NCI-H1105 treated with DMSO at 0.1 percent for 48 hours (cell line): ENCODE data around the gene P2RY6.

ENCODE experiments used
- DNase-seq: peaks from one replicate; lab custom pipeline; 2025; lab: John Stamatoyannopoulos, UW

Gene P2RY6

DNA sequence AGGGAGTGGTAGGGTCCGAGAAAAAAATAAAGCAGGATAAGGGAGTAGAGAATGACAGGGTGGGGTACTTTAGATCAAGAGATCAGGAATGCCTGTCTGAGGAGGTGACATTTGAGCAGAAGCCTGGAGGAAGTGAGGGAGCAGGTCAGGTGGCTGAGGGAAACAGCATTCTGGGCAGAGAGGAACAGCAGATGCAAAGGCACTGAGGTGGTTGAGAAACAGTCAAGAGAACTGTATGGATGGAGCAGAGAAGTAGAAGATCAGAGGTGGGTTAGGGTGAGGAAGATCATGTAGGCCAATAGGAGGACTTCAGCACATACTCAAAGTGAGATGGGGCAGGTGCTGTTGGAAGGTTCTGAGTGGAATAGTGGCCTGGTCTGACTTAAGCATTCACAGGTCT is 44.3 kb downstream of the P2RY6 start:
- DNase-seq = no peak

DNA sequence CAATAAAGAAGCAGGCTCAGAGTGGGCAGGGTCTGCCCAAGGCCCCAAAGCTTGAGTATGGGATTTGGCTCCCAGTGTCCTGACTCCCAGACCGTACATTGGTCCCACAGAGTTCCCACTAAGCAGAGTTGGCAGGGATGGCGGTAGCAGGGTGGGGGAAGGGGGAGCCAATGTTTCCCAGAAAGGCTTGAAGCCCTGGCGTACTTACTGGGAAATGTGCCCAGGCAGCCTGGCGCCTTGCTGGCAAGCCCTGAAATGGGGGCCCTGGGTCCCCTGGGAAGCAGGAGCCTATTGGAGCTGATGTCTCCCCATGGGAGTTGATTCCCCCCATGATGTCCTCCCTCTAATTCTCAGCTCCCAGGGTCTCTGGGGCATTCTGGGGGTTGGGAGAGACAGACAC is 45.2 kb downstream of the P2RY6 start:
- DNase-seq = no peak

GRCh38 chr11:73317803-73318202 is 45.7 kb downstream of the P2RY6 start:
- DNase-seq = no peak

- no peak for DNase-seq
Measured at GRCh38 chr11:73318501-73319011, 46.4 kb downstream of the P2RY6 start.

- DNase-seq = no peak
Measured at GRCh38 chr11:73320763-73321603, 48.8 kb downstream of the P2RY6 start.

GRCh38 chr11:73321604-73322381 is 49.7 kb downstream of the P2RY6 start:
- no peak for DNase-seq

DNA sequence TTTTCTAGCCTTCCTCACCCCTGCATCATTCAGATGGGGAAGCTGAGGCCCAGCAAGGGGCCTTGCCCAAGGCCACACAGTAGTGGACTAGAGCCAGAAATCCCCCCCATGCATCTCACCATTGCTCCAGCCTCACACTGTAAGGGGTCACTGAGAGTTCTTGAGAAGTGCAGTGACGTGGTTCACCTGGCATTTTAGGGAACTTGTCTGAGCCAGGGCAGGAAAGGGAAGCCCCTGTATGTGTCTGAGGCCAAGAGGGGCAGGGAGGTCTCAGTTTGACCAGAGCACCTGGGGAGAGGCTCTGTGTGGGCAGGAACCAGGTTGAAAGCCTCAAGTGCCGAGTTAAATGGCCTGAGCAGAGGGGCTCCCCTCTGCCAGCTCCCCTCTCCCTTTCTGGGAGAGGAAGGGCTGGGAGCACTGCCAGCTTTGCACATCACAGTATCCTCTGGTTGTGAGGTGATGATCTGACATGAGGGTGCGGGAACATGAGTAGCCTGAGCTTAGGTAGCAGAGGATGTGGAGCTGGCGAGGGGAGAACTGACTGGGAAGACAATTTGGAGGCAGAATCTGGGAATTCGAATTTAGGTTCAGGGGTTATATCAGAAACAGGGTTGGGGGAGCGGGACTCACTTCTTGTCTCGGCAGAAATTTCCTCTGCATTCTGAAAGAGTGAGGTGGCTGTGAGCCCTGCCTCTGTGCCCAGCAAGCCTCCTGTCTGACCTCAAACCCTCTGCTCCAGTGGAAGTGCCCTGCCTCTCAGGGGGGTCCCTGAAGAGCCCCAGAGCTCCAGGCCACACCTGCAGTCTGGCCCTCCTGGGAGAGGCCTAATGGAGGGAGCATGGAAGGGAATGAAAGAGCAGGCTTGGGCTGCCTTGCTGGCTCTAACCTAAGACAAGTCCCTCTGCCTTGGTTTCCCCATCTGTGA is 50.5 kb downstream of the P2RY6 start:
- DNase-seq = no peak

- DNase-seq = no peak
Measured at GRCh38 chr11:73323464-73323863, 51.3 kb downstream of the P2RY6 start.

DNA sequence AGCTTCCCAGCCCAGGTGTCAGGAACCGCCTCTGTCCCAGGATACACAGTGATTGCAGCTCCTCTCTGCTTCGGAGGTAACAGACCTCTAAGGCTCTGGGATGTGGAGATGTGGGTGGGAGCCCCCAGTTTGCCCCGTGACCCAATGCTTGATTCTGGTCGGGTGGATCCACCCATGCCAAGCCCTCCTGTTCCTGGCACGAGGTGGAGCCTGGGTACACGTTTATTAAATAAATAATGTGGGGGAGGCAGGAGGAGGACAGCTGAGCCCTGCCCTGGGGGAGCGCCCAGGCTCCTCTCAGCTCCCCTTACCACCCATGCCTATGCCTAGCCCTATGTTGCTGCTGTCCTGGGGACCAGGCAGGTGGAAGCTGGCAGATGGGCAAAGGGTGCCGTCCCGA is 52.0 kb downstream of the P2RY6 start:
- DNase-seq = no peak

- no peak for DNase-seq
Measured at GRCh38 chr11:73324665-73325035, 52.5 kb downstream of the P2RY6 start.

DNA sequence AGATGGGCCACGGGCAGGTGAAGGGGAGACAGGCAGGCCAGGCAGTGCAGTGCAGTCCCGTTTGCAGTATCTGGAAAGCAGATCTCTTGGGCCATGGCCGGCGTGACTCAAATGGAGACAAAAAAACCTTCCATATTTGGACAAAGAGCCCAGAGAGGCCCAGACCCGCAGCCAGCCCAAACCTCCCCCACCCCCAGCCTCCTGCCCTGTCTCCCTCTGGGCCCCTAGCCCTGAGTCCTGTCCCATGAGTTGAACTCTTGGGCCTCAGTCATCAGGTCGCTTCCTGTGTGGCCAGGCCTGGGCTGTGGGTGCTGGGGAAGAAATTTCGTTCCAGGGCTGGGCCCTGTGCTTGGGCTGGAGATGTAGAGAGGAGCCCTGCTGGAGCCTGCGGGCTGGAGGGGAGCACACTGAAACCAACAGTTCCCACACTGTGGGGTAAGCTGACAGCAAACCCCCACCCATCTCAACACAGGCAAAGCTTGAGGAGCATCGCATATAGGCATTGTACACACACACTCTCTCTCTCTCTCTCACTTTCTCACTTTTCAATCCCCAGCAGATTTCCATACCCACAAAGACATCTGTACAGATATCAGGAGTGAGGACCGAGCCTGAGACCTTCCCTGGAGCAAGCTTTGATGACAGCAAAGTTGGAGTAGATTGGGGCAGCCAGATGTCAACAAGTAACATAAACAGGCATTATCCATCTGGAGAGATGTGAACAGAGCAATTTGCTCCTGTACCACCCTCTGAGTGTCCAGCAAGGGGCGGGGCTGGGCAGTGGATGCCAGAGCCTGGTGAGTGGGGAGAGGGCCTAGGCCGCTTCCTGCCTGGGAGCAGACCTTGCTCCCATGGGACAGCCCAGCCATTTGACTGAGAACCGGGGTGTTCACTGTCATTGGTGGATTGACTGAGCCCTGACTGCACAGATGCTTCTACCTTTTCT is 53.2 kb downstream of the P2RY6 start:
- no peak for DNase-seq

DNA sequence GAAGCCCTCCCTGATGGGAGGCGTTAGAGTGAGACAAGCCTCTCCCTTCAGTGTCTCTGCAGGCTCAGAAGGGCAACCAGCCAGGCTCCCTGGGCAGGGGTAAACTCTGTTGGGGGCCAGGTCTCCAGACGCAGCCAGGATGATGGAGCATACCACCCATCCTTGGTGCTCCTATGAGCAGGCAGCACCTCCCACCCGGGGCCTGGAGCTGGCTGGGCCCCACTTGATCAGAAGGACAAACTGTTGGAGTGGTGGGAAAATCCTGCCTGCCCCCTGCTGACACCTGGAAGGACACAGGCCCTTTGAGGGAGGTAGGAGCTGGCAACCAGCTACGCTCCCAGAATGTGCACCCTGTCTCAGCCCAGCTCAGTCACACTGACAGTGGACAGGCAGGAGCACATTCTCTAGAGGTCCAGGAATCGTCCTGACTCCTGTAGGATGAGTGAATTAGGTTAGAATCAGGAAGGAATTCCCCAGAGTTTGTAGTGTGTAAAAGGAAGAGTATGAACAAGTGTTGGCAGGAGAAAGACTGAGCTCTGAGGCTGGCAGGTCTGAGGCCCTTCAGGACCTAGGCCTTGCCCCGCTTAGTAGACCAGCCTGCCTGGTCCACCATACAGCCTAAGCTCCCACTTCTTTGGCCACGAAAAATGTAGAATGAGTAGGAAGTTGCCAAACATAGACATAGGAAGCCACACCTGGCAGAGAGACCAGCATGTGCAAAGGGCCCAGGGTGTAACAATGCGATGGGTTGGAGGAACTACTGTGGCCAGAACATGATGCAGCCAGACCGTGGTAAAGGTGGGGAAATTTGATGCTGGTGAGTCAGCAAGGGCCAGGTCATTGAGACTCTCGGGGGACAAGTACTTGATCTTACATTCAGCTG is 55.0 kb downstream of the P2RY6 start:
- DNase-seq = no peak

DNA sequence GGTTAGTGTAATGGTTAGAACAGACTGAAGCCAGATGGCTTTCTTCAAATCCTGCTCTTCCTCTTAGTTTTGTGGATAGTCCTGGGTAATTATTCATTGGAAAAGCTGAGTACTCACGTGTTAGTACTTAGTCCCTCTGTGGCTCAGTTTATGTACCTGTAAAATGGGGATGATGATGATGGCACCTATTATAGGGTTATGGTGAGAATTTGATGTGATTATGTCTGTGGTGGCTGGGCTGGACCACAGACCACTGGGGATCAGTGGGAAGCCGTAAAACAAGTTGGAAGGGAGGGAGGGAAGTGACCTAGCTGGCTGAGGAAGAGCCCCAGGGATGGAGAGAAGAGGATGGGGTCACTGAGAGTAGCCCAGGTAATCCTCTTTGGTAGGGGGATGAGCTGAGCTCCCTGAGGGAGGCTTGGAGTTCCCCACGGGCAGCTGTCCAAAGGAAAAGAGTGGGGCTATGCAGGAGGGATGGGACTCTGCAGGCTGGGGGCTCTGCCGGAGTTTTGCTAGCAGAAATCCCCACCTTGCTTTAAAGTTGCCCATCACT is 55.8 kb downstream of the P2RY6 start:
- no peak for DNase-seq

DNA sequence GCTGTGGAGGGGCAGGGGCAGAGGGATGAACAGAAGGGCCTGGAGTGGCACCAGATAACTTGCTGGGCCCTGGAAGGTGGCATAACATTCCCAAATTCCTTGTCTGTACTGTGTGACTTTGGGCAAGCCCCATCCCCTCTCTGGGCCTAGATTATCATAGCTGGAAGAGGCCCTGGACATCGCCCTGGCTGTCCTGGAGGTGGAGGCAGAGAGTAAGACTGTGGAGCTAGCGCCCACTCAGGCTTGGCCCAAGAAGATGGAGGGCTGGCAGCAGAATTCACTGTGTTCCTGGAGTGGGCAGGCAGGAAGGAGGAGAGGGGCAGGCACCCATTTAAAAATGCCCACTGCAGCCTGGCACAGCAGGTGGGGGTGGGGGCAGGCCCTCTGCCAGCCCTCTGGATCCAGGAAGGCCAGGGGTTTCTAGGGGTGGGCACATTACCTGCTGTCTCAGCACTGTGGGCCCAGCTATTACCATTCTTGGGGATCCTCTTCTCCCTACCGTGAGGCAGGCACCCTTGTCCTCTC is 58.5 kb downstream of the P2RY6 start:
- DNase-seq = no peak

DNA sequence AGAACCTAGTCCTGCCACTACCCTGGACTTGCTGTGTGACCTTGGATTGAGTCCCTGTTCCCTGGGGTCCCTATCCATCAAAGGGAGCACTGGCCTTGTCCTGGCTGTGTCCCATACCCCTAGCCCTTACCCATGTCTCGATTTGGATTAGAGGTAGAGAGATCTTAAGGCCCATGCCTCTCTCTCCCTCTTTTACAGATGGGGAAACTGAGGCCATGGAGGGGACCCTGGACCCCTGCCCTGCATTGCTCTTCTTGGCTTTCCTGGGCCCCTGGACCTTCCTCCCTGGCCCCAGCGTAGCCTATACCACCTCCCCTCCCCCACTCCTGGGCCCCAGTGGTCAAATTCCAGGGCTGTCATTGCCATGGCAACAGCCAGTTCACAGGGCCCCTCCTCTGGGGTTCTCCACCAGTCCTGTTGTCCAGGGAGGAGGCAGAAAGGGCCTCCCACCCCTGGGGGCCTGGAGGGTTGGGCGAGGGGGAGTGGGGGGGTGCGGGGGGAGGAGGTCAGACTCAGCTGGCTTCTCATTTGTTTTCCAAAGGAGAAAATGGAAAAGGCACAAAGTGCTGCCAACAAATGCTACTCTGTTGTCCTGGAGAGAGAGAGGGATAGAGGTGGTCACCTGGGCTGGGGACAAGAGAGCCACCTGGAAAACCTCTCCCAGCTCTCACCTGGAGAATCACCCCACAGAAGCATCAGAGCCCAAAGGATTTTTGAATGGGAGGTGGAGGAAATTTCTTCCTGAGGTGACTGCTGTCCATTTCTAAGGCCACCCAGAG is 59.2 kb downstream of the P2RY6 start:
- no peak for DNase-seq

- DNase-seq = no peak
Measured at GRCh38 chr11:73333173-73333572, 61.0 kb downstream of the P2RY6 start.

- no peak for DNase-seq
Measured at GRCh38 chr11:73333640-73334383, 61.7 kb downstream of the P2RY6 start.
